ENCODE measurements around the gene ADGRG3. TPM values are rescaled to one million over a fixed set of nuclear protein-coding genes. Genes with fewer than 3 reads are reported as not detected.

ADGRG3 gene
- total RNA-seq, 3 donors from 2014 or later, result 0.84 to 3.4 (median 1.8) TPM

GRCh38 chr16:57680842-57681375 is 12.8 kb downstream of the ADGRG3 start:
- ATAC-seq (no peak), DNase-seq (no peak)
- intact Hi-C loops (cut with DNase I, micrococcal nuclease), result no loop called here
- Histone ChIP-seq H3K9me3 (no peaks in the 10 kb centered on the region), H3K4me3 (no peak overlapping the region), H3K36me3 (ENCODE audit: low read depth) (no peaks in the 10 kb centered on the region), H3K4me1 (ENCODE audit: low read depth) (no peaks in the 10 kb centered on the region)
- no peak for TF ChIP-seq CTCF (IDR thresholded peaks at IDR 0.05)

GRCh38 chr16:57681950-57682728 is 14.0 kb downstream of the ADGRG3 start:
- intact Hi-C loops (cut with DNase I, micrococcal nuclease), result no loop called here
- TF ChIP-seq CTCF (IDR thresholded peaks at IDR 0.05), result no peak
- DNase-seq, result no peak

GRCh38 chr16:57682809-57683635 is 14.9 kb downstream of the ADGRG3 start:
- no peak for TF ChIP-seq CTCF (IDR thresholded peaks at IDR 0.05)
- no peak for ATAC-seq
- H3K4me1 ChIP-seq (ENCODE audit: low read depth), result no peaks in the 10 kb centered on the region
- H3K9me3 ChIP-seq, result no peaks in the 10 kb centered on the region
- no peak for DNase-seq
- no peak overlapping the region for H3K4me3 ChIP-seq
- intact Hi-C loops (cut with DNase I, micrococcal nuclease), result no loop called here
- no peaks in the 10 kb centered on the region for H3K36me3 ChIP-seq (ENCODE audit: low read depth)

More at GRCh38 chr16:57681950-57682728, 14.0 kb downstream of the ADGRG3 start:
- H3K9me3 ChIP-seq, result no peaks in the 10 kb centered on the region
- H3K36me3 ChIP-seq (ENCODE audit: low read depth), result no peaks in the 10 kb centered on the region
- no peaks in the 10 kb centered on the region for H3K4me1 ChIP-seq (ENCODE audit: low read depth)
- H3K4me3 ChIP-seq, result no peak overlapping the region
- ATAC-seq, result no peak

GRCh38 chr16:57683636-57684545 is 15.8 kb downstream of the ADGRG3 start:
- no peaks in the 10 kb centered on the region for H3K36me3 ChIP-seq (ENCODE audit: low read depth)
- DNase-seq, result no peak
- no peaks in the 10 kb centered on the region for H3K9me3 ChIP-seq
- no peak for TF ChIP-seq CTCF (IDR thresholded peaks at IDR 0.05)
- H3K4me1 ChIP-seq (ENCODE audit: low read depth), result no peaks in the 10 kb centered on the region
- intact Hi-C loops (cut with DNase I, micrococcal nuclease), result no loop called here
- no peak overlapping the region for H3K4me3 ChIP-seq
- ATAC-seq, result no peak
